Activated CD8-positive, alpha-beta memory T cell treated with anti-CD3 and anti-CD28 coated beads for 4 hours (primary cell): ENCODE measurements around the gene DMRT3.

Experiments
- DNase-seq, 2 donors: peaks; one replicate each; pipeline ENCODE4 v3.0.0-alpha.2; 2020; ENCODE audit warnings: low read depth in 2 of 2

The DMRT3 gene

GRCh38 chr9:976258-976942 lies at the start of gene DMRT3:
Gene DMRT3, plus strand, starts transcription at chr9:976655. Its CDS starts 347 bp downstream, at chr9:977002.
- no peak for DNase-seq

DNA sequence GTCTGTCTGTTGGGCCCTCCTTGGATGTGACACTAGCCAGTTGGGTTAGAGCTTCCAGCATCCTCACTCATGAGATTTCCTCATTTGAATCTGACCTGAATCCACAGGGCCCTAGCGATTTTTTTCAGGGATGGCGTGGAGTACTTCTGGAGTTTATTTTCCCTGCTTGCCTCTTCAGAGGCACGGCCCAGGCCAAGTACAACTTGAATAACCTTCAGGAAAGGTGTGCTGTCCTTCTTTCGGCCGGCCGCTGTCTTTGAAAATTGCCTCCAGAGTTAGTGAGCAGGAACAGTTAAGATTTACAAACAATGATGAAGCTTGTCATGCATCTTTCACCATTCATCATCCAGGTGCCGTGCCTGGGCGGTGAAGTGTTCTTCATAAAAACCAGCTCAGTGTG lies 49.5 kb upstream of the DMRT3 start:
- DNase-seq, result no peak

DNA sequence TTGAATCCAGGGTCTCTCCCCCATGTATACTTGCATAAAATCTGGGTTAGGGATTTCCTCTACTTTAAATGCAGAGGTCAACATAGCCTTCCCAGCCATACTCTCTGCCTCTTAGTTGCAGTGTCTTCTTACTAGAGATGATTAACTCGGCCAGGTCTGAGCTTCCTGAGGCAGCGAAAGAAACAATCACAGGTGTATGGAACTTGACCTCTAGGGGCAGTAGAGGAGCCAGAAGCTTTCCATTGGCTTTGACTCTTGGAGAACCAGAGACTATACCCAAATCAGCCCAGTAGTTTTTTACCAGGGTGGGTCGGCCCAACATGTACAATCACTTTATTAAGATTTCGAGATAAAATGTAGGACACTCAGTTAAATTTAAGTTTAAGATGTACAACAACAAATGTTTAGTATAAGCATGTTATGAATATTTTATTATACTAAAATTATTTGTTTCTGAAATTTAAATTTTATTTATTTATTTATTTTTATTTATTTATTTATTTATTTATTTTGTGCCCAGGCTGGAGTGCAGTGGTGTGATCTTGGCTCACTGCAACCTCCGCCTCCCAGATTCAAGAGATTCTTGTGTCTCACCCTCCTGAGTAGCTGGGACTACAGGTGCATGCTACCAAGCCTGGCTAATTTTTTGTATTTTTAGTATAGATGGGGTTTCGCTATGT lies 48.0 kb upstream of the DMRT3 start:
- no peak for DNase-seq

- no peak for DNase-seq
Measured at GRCh38 chr9:929719-930118, 46.7 kb upstream of the DMRT3 start.

- no peak for DNase-seq
Measured at GRCh38 chr9:933356-933755, 43.1 kb upstream of the DMRT3 start.

DNA sequence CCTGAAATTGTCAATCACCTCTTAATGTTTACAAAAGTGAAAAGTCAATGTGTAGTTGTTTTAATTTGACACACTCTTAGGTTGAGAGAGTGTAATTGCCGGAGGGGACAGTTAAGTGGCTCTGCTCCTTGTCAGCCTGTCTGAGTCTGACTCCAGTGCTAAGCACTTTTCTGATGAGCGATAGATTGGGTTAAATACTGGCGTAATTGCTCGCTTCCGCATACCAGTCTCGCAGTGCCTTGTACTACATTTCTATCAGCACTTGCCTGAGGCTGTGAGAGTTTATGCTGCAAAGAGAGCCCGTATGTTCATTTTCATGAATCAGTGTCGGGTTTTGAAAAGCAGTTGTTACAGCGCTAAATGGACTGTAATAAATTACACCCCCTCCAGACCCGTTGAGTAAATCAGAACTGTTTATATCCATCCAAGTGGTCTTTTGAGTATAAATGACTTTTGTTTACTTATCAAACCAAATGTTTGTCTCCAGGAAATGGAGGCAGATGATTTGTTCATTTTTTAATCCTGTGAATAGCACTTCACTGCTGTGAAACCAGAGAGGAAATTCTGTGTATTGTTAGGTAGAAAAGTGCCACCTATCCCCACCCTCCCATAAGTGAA lies 41.0 kb upstream of the DMRT3 start:
- no peak for DNase-seq

DNA sequence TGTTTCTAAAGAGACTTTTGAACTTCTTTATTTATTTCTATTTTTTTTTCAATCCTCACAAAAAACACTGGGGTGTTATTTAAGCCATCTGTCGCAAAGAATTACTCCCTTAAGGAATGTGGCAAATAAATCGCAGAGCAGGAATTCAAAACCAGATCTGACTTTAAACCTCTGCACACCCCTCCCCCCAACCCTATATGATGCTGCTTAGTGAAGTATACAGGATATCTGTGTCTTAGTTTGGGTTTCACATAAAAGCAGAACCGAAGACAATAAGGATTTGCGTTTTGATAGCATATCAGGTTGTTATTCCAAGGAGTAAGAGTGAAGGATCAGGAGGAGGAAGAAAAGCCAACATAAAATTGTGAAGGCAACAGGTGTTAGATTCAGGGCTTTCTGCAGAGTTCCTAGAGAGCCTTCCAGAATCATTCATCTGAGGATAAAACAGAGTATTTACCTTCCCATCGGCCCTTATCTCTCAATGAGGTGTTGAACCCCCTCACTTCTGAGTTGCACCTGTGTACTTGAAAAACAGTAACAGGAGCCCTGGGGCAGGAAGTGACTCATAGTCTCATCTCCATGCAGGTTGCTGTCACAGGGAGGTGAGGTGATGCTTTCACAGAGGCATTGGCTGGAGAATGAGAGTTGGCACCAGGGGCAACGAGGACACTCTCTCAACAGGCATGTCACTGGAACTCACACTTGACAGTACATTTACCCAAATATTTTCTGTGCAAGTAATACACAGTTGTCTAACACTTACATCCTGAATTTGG lies 33.5 kb upstream of the DMRT3 start:
- no peak for DNase-seq

- no peak for DNase-seq
Measured at GRCh38 chr9:947985-948384, 28.5 kb upstream of the DMRT3 start.

GRCh38 chr9:948497-948896 lies 28.0 kb upstream of the DMRT3 start:
- DNase-seq, result no peak

- no peak for DNase-seq
Measured at GRCh38 chr9:950139-950538, 26.3 kb upstream of the DMRT3 start.

DNA sequence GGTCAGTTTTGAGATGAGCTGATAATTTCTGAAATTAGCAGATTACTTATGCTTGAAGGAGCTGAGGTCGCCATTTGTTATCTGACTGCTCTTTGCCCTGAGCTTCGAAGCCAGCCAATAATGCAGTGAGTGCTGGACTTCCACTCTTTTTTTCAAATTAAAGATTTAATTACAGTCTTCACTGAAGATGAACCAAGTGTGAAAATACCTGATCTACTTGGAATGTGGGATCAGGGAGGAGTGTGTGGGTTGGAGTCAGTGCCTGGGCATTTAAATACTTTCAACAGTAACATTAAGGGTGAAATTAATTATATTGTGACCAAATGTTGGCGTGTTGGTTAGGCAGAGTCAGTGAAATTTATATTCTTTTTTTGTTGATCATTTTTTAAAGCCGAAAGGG lies 23.9 kb upstream of the DMRT3 start:
- no peak for DNase-seq

DNA sequence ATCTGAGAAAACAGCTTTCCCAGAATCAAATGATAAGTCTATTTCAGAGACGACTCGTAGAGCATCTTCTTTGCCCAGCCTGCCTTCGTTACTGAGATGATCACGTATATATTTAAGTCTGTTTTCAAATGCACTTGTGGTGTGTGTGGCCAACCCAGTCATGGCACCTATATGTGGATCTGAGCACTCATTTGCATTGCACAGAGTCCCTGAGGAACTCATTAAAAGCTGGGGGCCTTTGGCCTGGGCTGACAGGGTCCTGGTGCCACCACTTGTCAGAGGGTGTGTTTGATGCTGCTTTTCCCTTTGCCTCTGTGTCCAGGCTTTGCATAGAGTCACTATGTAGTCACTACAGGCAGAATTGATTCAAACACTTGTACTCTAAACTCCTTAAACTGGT lies 17.4 kb upstream of the DMRT3 start:
- no peak for DNase-seq

GRCh38 chr9:959914-960313 lies 16.5 kb upstream of the DMRT3 start:
- DNase-seq, result no peak

- DNase-seq, result no peak
Measured at GRCh38 chr9:962023-962422, 14.4 kb upstream of the DMRT3 start.

- DNase-seq, result no peak
Measured at GRCh38 chr9:965497-965896, 11.0 kb upstream of the DMRT3 start.

DNA sequence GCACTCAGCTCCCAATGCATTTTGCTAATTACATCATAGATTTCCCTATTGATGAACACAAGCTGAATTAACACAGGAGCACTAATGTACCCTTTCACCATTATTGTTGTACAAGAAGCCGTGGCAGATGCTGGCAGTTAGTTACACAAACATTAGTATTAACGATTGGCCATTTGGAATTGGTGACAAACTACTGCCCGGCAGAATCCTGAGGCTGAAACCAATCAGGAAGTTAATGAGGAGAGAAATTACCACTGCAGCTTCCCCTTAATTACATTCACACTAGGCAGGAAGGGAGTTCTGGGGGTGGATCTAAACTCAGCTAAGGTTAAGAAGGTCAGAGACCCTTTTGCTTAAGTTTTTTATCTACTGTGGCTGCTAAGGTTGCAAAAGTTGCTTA lies 9.6 kb upstream of the DMRT3 start:
- DNase-seq, result no peak

- no peak for DNase-seq
Measured at GRCh38 chr9:967436-967835, 9.0 kb upstream of the DMRT3 start.

GRCh38 chr9:967903-968641 lies 8.4 kb upstream of the DMRT3 start:
- no peak for DNase-seq

GRCh38 chr9:969310-970150 lies 6.9 kb upstream of the DMRT3 start:
- no peak for DNase-seq

GRCh38 chr9:970151-970996 lies 6.1 kb upstream of the DMRT3 start:
- DNase-seq, result no peak
